Thymus (tissue), 11 donors: ENCODE data around the gene TUT4. TPM values are rescaled to one million over a fixed set of nuclear protein-coding genes. Genes with fewer than 3 reads are reported as not detected.

Source experiments
- DNase-seq, 9 donors: peaks; one replicate each; pipeline ENCODE4 v3.0.0-alpha.2; 2013; ENCODE audit warnings: low spot score in 9 of 9, low read depth in 6 of 9, missing footprints in 1 of 9
- H3K27ac ChIP-seq, 2 donors: one replicate each; pipeline ENCODE4 v1.5.1; 2013; ENCODE audit warnings: control low read depth in 1 of 2, low read depth in 1 of 2, low read length in 1 of 2, mild to moderate bottlenecking in 1 of 2, moderate library complexity in 1 of 2
- H3K27me3 ChIP-seq, 2 donors: one replicate each; pipeline ENCODE4 v1.5.1; 2013; ENCODE audit warnings: low read length in 1 of 2; ENCODE audit not compliant: control insufficient read depth in 2 of 2, insufficient read depth in 1 of 2
- H3K36me3 ChIP-seq, 2 donors: one replicate each; pipeline ENCODE4 v1.5.1; 2013; ENCODE audit warnings: low read length in 1 of 2, mild to moderate bottlenecking in 1 of 2, moderate library complexity in 1 of 2; ENCODE audit not compliant: control insufficient read depth in 2 of 2, insufficient read depth in 2 of 2
- H3K4me1 ChIP-seq, 2 donors: one replicate each; pipeline ENCODE4 v1.5.1; 2013; ENCODE audit warnings: low read length in 2 of 2; ENCODE audit not compliant: control insufficient read depth in 2 of 2, insufficient read depth in 2 of 2
- H3K4me3 ChIP-seq, 2 donors: one replicate each; pipeline ENCODE4 v1.5.1; 2013; ENCODE audit warnings: low read length in 2 of 2, control low read depth in 1 of 2, mild to moderate bottlenecking in 1 of 2
- H3K9me3 ChIP-seq, 2 donors: one replicate each; pipeline ENCODE4 v1.5.1; 2013; ENCODE audit warnings: low read length in 1 of 2, mild to moderate bottlenecking in 1 of 2; ENCODE audit not compliant: control insufficient read depth in 2 of 2, insufficient read depth in 1 of 2
- WGBS: extraction: QIAGEN DNeasy Blood & Tissue Kit; methylation state at CpG from one replicate; pipeline ENCODE4 v1.1.7; 2013; 5-methylcytosine and 5-hydroxymethylcytosine counted together
- polyA plus RNA-seq: library from polyadenylated mRNA; stranded (reverse); fragments of 200-250 nt; gene quantifications from one replicate; pipeline ENCODE4 v1.2.3, GENCODE V29; 2013
- total RNA-seq: library from RNA; stranded (reverse); fragments of 120-200 nt; gene quantifications from one replicate; pipeline ENCODE4 v1.2.4, GENCODE V29; 2013
- donor health status: healthy.

The TUT4 gene
- total and polyA plus RNA-seq, 2 donors: 40.2 to 91.7 TPM

DNA sequence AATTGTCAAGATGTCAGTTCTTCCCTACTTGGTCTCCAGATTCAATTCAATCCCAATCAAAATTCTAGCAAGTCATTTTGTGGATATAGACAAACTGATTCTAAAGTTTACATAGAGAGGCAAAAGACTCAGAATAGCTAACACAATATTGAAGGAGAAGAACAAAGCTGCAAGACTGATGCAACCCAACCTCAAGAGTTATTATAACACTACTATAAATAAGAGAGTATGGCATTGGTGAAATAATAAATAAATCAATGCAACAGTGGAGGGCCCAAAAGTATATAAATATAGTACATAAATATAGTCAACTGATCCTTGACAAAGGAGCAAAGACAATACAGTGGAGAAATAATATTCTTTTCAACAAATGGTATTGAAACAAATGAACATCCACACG, 98.8 kb downstream of the TUT4 start:
- 99% methylated on average over 1 of the region's 1 CpG for WGBS
- H3K27ac ChIP-seq: no peak overlapping the region
- H3K4me1 ChIP-seq: no peaks in the 10 kb centered on the region
- peaks cover 3 to 4% of the 10 kb centered on the region in 2 donors for H3K36me3 ChIP-seq
- no peaks in the 10 kb centered on the region for H3K9me3 ChIP-seq
- no peak overlapping the region for H3K4me3 ChIP-seq
- DNase-seq: no peak
- no peaks in the 10 kb centered on the region for H3K27me3 ChIP-seq

DNA sequence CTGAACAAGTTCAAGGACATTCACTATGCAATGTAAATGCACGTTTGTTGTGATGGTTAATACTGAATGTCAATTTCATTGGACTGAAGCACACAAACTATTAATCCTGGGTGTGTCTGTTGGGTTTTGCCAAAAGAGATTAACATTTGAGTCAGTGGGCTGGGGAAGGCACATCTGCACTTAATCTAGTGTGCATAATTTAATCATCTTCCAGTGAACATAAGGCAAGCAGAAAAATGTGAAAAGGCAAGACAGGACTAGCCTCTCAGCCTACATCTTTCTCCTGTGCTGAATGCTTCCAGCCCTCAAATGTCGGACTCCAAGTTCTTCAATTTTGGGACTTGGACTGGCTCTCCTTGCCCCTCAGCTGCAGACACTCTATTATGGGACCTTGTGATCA, 108.4 kb downstream of the TUT4 start:
- Histone ChIP-seq H3K4me1 (no peaks in the 10 kb centered on the region), H3K27me3 (no peaks in the 10 kb centered on the region), H3K36me3 (peaks cover 16 to 51% of the 10 kb centered on the region in 2 donors), H3K4me3 (no peak overlapping the region), H3K9me3 (no peaks in the 10 kb centered on the region), H3K27ac (no peak overlapping the region)
- DNase-seq: no peak
- WGBS: 97% methylated on average over 2 of the region's 2 CpGs

GRCh38 chr1:52439976-52440375, 112.9 kb downstream of the TUT4 start:
- no peaks in the 10 kb centered on the region for H3K4me1 ChIP-seq
- peaks cover 13 to 43% of the 10 kb centered on the region in 2 donors for H3K36me3 ChIP-seq
- DNase-seq: no peak
- H3K27me3 ChIP-seq: no peaks in the 10 kb centered on the region
- no peak overlapping the region for H3K27ac ChIP-seq
- WGBS: 95% methylated on average over 4 of the region's 4 CpGs
- H3K4me3 ChIP-seq: no peak overlapping the region
- H3K9me3 ChIP-seq: no peaks in the 10 kb centered on the region

DNA sequence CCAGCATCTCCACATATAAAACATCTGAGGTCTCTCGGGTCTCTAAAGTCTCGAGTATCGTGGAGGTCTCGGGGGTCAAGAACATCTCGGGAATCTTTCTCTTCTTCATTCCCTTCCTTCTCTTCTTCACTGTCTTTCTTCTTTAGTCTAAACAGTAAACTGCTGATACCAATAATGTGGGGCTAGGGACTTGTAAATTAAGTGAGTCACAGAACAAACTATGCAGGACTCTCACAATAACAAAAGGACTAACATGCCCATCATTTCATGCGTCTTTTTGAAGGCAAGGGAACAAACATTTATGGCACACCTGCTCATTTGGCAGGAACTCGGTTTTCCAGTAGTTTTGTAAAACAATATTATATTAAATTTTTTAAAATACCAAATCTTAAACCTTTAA, 116.1 kb downstream of the TUT4 start:
- Histone ChIP-seq H3K36me3 (peaks cover 15 to 54% of the 10 kb centered on the region in 2 donors), H3K4me3 (no peak overlapping the region), H3K27ac (no peak overlapping the region), H3K27me3 (no peaks in the 10 kb centered on the region), H3K9me3 (no peaks in the 10 kb centered on the region), H3K4me1 (no peaks in the 10 kb centered on the region)
- 97% methylated on average over 7 of the region's 7 CpGs for WGBS
- DNase-seq: no peak

DNA sequence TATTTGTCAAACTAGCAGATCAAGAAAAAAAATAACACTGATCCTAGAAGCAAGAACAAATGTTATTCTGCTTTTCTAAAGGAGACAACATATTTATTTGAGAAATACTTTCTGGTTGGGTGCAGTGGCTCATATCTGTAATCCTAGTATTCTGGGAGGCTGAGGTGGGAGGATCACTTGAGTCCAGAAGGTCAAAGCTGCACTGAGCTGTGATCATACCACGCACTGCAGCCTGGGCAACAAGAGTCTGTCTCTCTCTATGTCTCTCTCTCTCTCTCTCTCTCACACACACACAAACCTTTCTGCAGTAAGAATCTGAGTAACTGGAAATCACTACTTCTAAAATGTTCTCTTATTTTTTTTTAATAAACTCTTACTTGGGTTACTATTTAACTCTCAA, 117.2 kb downstream of the TUT4 start:
- no peaks in the 10 kb centered on the region for H3K27me3 ChIP-seq
- DNase-seq: no peak
- no peak overlapping the region for H3K27ac ChIP-seq
- H3K4me3 ChIP-seq: no peak overlapping the region
- 97% methylated on average over 1 of the region's 1 CpG for WGBS
- H3K4me1 ChIP-seq: no peaks in the 10 kb centered on the region
- H3K9me3 ChIP-seq: no peaks in the 10 kb centered on the region
- H3K36me3 ChIP-seq: peaks cover 20 to 59% of the 10 kb centered on the region in 2 donors

GRCh38 chr1:52435211-52435610, 117.7 kb downstream of the TUT4 start:
- no peak overlapping the region for H3K27ac ChIP-seq
- no peaks in the 10 kb centered on the region for H3K4me1 ChIP-seq
- no peak overlapping the region for H3K4me3 ChIP-seq
- no peak for DNase-seq
- 100% methylated on average over 1 of the region's 1 CpG for WGBS
- H3K9me3 ChIP-seq: no peaks in the 10 kb centered on the region
- peaks cover 21 to 58% of the 10 kb centered on the region in 2 donors for H3K36me3 ChIP-seq
- H3K27me3 ChIP-seq: no peaks in the 10 kb centered on the region

DNA sequence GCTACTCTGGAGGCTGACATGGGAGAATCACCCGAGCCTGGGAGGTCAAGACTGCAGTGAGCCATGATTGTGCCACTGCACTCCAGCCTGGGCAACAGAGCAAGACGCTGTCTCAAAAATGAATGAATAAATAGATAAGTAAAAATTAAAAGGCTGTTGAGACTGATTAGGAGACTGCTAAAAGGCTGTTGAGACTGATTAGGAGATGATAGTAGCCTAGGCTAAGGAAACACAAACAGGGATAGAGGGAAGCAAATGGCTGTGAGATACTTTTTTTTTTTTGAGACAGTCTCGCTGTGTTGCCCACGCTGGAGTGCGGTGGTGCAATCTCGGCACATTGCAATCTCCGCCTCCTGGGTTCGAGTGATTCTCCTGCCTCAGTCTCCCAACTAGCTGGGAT, 120.1 kb downstream of the TUT4 start:
- Histone ChIP-seq H3K9me3 (no peaks in the 10 kb centered on the region), H3K27me3 (no peaks in the 10 kb centered on the region), H3K4me1 (no peaks in the 10 kb centered on the region), H3K4me3 (no peak overlapping the region), H3K36me3 (peaks cover 24 to 50% of the 10 kb centered on the region in 2 donors), H3K27ac (no peak overlapping the region)
- no peak for DNase-seq
- WGBS: 98% methylated on average over 8 of the region's 8 CpGs

DNA sequence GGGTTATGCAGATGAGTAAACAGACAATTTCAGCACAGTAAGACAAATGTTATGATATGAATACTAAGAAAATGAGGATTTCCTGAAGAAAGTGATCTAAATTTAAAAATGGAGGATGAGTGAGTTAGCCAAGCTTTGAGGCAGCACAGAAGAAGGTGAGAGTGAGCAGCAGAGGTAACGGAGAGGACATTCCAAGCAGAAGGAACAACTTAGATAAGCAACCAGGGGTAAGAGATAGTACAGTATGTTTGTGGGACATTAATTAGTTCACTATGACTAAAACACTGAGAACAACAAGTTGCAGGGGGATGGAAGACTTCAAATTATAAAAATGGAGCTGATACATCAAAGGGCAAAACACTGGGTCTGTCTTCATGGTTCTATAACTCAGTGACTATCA, 125.7 kb downstream of the TUT4 start:
- H3K36me3 ChIP-seq: peaks cover 12 to 32% of the 10 kb centered on the region in 2 donors
- H3K4me1 ChIP-seq: peaks cover 12 to 21% of the 10 kb centered on the region in 2 donors
- H3K27ac ChIP-seq: no peak overlapping the region
- no peak for DNase-seq
- H3K27me3 ChIP-seq: no peaks in the 10 kb centered on the region
- no peak overlapping the region for H3K4me3 ChIP-seq
- H3K9me3 ChIP-seq: no peaks in the 10 kb centered on the region
- WGBS: 98% methylated on average over 1 of the region's 1 CpG

- 91% methylated on average over 3 of the region's 3 CpGs for WGBS
- H3K9me3 ChIP-seq: no peaks in the 10 kb centered on the region
- no peaks in the 10 kb centered on the region for H3K27me3 ChIP-seq
- DNase-seq: no peak
- H3K36me3 ChIP-seq: peaks cover 12 to 31% of the 10 kb centered on the region in 2 donors
- H3K27ac ChIP-seq: peak overlapping the region in 1 of 2 donors; percentile 2
- peaks cover 12 to 21% of the 10 kb centered on the region in 2 donors for H3K4me1 ChIP-seq
- no peak overlapping the region for H3K4me3 ChIP-seq
These were observed 126.5 kb downstream of the TUT4 start for GRCh38 chr1:52426371-52426770.

DNA sequence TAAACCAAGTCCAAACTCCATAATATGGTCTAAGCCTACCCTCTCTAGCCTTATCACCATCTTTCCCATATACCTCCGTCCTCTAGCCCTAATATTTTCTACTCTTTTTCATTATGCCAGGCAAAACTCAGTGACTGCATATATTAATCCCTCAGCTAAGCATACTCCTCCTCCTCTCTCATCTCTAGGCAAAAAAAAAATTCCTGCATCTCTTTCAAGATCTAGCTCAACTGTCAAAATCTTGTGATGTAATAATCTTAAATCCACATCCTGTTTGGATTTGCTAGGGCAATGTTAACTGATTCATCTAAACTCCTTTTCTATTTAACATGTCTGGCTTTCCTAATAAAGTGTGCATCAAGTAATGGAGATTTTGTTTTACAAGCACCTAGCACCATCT, 128.1 kb downstream of the TUT4 start:
- Histone ChIP-seq H3K27ac (peak overlapping the region; percentile 37 to 95), H3K4me3 (peak overlapping the region in 1 of 2 donors; percentile 15), H3K27me3 (no peaks in the 10 kb centered on the region), H3K4me1 (peaks cover 12 to 21% of the 10 kb centered on the region in 2 donors), H3K36me3 (peaks cover 3 to 28% of the 10 kb centered on the region in 2 donors), H3K9me3 (no peaks in the 10 kb centered on the region)
- peak in 1 of 9 donors; percentile 56 for DNase-seq
- 96% methylated on average over 1 of the region's 1 CpG for WGBS
